Lower leg skin (tissue), 3 donors: ENCODE results near the gene CDKL4.
"Not testable (repeated sequence)": the region's sequence is repeated elsewhere in the genome, so short reads cannot be mapped to it uniquely, and the experiment has no call there.

Experiments
- CTCF ChIP-seq, 3 donors: fragments of 450-650 bp; IDR thresholded peaks; one replicate each; pipeline ENCODE4 v1.5.1; 2016; ENCODE audit warnings: antibody characterized with exemption in 3 of 3, mild to moderate bottlenecking in 3 of 3, moderate library complexity in 2 of 3
- POLR2A ChIP-seq, 2 donors: fragments of 450-650 bp; IDR thresholded peaks; one replicate each; pipeline ENCODE4 v1.6.1; 2016 to 2017; ENCODE audit warnings: antibody characterized with exemption in 2 of 2, mild to moderate bottlenecking in 1 of 2, moderate library complexity in 1 of 2

GRCh38 chr2:39140948-39141333 lies 102.8 kb downstream of the CDKL4 start:
- TF ChIP-seq POLR2A, CTCF (IDR thresholded peaks at IDR 0.05): not testable (repeated sequence)
